HepG2 (cell line): Measurements from ENCODE around the gene APEX1. TPM values are rescaled to one million over a fixed set of nuclear protein-coding genes. Genes with fewer than 3 reads are reported as not detected.
A peak's percentile ranks its signal among the peaks of the same experiment; 100 is the strongest.

Experiments used
- FLYWCH1 ChIP-seq: sonication (generic); formaldehyde crosslinking; IDR thresholded peaks from 2 replicates; pipeline ENCODE4 v1.8.1; 2023; ENCODE audit warnings: mild to moderate bottlenecking, missing genetic modification reagents
- FOXK2 ChIP-seq: fragments of 450-650 bp; IDR thresholded peaks from 2 replicates; pipeline ENCODE4 v1.6.1; 2016
- GPN1 ChIP-seq: sonication (generic); formaldehyde crosslinking; IDR thresholded peaks from 2 replicates; pipeline ENCODE4 v1.5.1; 2020; ENCODE audit warnings: missing genetic modification reagents, borderline replicate concordance
- KLF9 ChIP-seq: IDR thresholded peaks from 2 replicates; pipeline ENCODE4 v1.6.1; 2016; ENCODE audit warnings: low read depth
- MAZ ChIP-seq, 2 experiments: sonication (generic) in 1 of 2; formaldehyde crosslinking in 1 of 2; IDR thresholded peaks; 2 replicates each; pipeline versions ENCODE4 v1.5.0 to v1.6.1; 2012 to 2020; ENCODE audit warnings: low read depth in 2 of 2, mild to moderate bottlenecking in 2 of 2, borderline replicate concordance in 1 of 2, improper control_type of control experiment in 1 of 2, low read length in 1 of 2, missing genetic modification reagents in 1 of 2, moderate library complexity in 1 of 2
- MEF2D ChIP-seq: sonication (generic); formaldehyde crosslinking; IDR thresholded peaks from 2 replicates; pipeline ENCODE4 v1.5.1; 2020; ENCODE audit warnings: mild to moderate bottlenecking, missing genetic modification reagents
- NFIB ChIP-seq: sonication (generic); formaldehyde crosslinking; IDR thresholded peaks from 2 replicates; pipeline ENCODE4 v1.9.0; 2021; ENCODE audit warnings: missing genetic modification reagents, mild to moderate bottlenecking, borderline replicate concordance
- SRSF9 ChIP-seq: fragments of 200-400 bp; formaldehyde crosslinking; IDR thresholded peaks from 2 replicates; pipeline ENCODE4 v1.6.1; 2018; ENCODE audit warnings: borderline replicate concordance, mild to moderate bottlenecking, low read depth, low read length; ENCODE audit not compliant: insufficient read depth, poor library complexity, severe bottlenecking
- ZMAT3 ChIP-seq: sonication (generic); formaldehyde crosslinking; conservative IDR thresholded peaks from 2 replicates; pipeline ENCODE4 v1.7.0; 2021; ENCODE audit warnings: missing genetic modification reagents
- ZNF121 ChIP-seq: sonication (generic); formaldehyde crosslinking; IDR thresholded peaks from 2 replicates; pipeline ENCODE4 v1.5.0; 2020; ENCODE audit warnings: mild to moderate bottlenecking, missing genetic modification reagents
- ZNF382 ChIP-seq: sonication (generic); formaldehyde crosslinking; IDR thresholded peaks from 2 replicates; pipeline ENCODE4 v1.5.0; 2020; ENCODE audit warnings: missing genetic modification reagents, mild to moderate bottlenecking, borderline replicate concordance
- ZNF496 ChIP-seq: sonication (generic); formaldehyde crosslinking; IDR thresholded peaks from 2 replicates; pipeline ENCODE4 v1.8.1; 2023; ENCODE audit warnings: mild to moderate bottlenecking, moderate library complexity, missing genetic modification reagents; ENCODE audit not compliant: insufficient replicate concordance
- ZNF605 ChIP-seq: sonication (generic); formaldehyde crosslinking; IDR thresholded peaks from 2 replicates; pipeline ENCODE4 v1.8.0; 2022; ENCODE audit warnings: mild to moderate bottlenecking, missing genetic modification reagents
- ZNF607 ChIP-seq: sonication (generic); formaldehyde crosslinking; IDR thresholded peaks from 2 replicates; pipeline ENCODE4 v1.5.1; 2020; ENCODE audit warnings: missing genetic modification reagents, mild to moderate bottlenecking, borderline replicate concordance
- ZNF652 ChIP-seq: IDR thresholded peaks from 2 replicates; pipeline ENCODE4 v1.6.1; 2016; ENCODE audit warnings: low read depth, borderline replicate concordance
- polyA plus RNA-seq, 8 experiments: library from polyadenylated mRNA; depleted of rRNA in 3 of 8; stranded (reverse) in 7 of 8; unstranded in 1 of 8; fragments of >200 nt; fragmentation: Illumina TruSeq in 4 of 8; extraction: Trizol in 4 of 8; gene quantifications; 2 replicates each; pipeline versions ENCODE4 v1.2.1 to v1.2.3, GENCODE V29; 2011 to 2016; ENCODE audit warnings: low read depth in 4 of 8, missing spikeins in 1 of 8, mixed read lengths in 1 of 8; ENCODE audit not compliant: insufficient read depth in 1 of 8
- total RNA-seq, 5 experiments: library from RNA; depleted of rRNA; stranded (reverse); fragments of >200 nt; fragmentation: Illumina TruSeq; extraction: Trizol; gene quantifications; 2 replicates each; pipeline ENCODE4 v1.2.3, GENCODE V29; 2016; ENCODE audit warnings: low read depth in 1 of 5
- TF ChIP-seq, protein P1 (sequence below): sonication (generic); formaldehyde crosslinking; IDR thresholded peaks from 2 replicates; pipeline ENCODE4 v1.8.1; 2023; ENCODE audit warnings: mild to moderate bottlenecking, missing genetic modification reagents
- TF ChIP-seq, protein P2 (sequence below): sonication (generic); formaldehyde crosslinking; IDR thresholded peaks from 2 replicates; pipeline ENCODE4 v1.5.0; 2020; ENCODE audit warnings: missing genetic modification reagents, mild to moderate bottlenecking, borderline replicate concordance
- TF ChIP-seq, protein P3 (sequence below): sonication (generic); formaldehyde crosslinking; IDR thresholded peaks from 2 replicates; pipeline ENCODE4 v1.5.1; 2020; ENCODE audit warnings: missing genetic modification reagents, mild to moderate bottlenecking, borderline replicate concordance
- TF ChIP-seq, protein P4 (sequence below): sonication (generic); formaldehyde crosslinking; IDR thresholded peaks from 2 replicates; pipeline ENCODE4 v1.8.0; 2022; ENCODE audit warnings: mild to moderate bottlenecking, missing genetic modification reagents; ENCODE audit not compliant: insufficient replicate concordance
- TF ChIP-seq, protein P5 (sequence below): sonication (generic); formaldehyde crosslinking; IDR thresholded peaks from 2 replicates; pipeline ENCODE4 v1.8.1; 2023; ENCODE audit warnings: mild to moderate bottlenecking, missing genetic modification reagents, borderline replicate concordance

APEX1 gene
- total and polyA plus RNA-seq, 2 of the 13 experiments (the other 11 are each of a cell fraction or from before 2014, with no cell fraction given): 171 to 405 TPM

DNA sequence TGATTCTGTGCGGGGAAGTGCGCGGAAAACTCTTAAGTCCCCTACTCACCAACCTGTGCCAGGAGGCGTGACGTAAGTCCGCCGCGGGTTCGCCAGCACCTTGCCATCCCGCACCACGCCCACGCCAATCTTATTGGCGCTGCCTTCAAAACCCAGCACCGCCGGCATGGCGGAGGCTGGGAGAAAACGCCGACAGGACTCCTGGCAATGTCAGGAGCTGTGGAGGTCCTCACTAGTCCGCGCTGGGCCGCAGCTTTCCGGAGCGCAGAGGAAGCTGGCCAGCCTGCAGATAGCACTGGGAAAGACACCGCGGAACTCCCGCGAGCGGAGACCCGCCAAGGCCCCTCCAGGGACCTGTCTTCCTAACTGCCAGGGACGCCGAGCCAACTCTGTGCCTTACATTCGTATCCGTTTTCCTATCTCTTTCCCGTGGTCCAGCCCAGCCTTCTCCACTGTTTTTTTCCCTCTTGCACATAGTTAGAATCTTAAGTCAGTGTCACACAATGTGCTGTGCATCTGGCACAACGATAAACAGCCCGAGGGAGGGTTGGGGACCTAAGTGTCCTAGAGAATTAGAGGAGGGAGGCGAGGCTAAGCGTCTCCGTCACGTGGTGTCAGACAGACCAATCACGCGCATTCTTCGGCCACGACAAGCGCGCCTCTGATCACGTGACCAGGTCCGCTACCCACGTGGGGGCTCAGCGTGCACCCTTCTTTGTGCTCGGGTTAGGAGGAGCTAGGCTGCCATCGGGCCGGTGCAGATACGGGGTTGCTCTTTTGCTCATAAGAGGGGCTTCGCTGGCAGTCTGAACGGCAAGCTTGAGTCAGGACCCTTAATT, at the start of gene APEX1, which contains the start of gene OSGEP (continued):
- TF ChIP-seq KLF9 (CRISPR knock-in tag) (peak; percentile 64), FOXK2 (peak; percentile 85), GPN1 (CRISPR knock-in tag) (peak; percentile 33; the same call in 1 of the 2 replicates), ZMAT3 (peak; percentile 52), ZNF382 (CRISPR knock-in tag) (no peak), ZNF496 (CRISPR knock-in tag) (no peak), NFIB (CRISPR knock-in tag) (no peak), SRSF9 (no peak), FLYWCH1 (CRISPR knock-in tag) (no peak), ZNF652 (peak; percentile 51; the same call in 1 of the 2 replicates), ZNF121 (CRISPR knock-in tag) (no peak), ZNF607 (CRISPR knock-in tag) (peak; percentile 76; the same call in 1 of the 2 replicates), MEF2D (CRISPR knock-in tag) (peak; percentile 59; the same call in 1 of the 2 replicates), ZNF605 (CRISPR knock-in tag) (peak; percentile 97), MAZ (IDR thresholded peaks at IDR 0.05; ENCODE audit: borderline replicate concordance, low read depth, low read length) (0 out of 2 replicates have a peak, but pooled peaks have one; percentile 40), MAZ (CRISPR knock-in tag; IDR thresholded peaks at IDR 0.05; ENCODE audit: low read depth) (peak; percentile 84; the same call in 1 of the 2 replicates)
- TF ChIP-seq, protein P1, sequence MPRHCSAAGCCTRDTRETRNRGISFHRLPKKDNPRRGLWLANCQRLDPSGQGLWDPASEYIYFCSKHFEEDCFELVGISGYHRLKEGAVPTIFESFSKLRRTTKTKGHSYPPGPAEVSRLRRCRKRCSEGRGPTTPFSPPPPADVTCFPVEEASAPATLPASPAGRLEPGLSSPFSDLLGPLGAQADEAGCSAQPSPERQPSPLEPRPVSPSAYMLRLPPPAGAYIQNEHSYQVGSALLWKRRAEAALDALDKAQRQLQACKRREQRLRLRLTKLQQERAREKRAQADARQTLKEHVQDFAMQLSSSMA (CRISPR knock-in tag): peak; percentile 46; the same call in 1 of the 2 replicates
- TF ChIP-seq, protein P2, sequence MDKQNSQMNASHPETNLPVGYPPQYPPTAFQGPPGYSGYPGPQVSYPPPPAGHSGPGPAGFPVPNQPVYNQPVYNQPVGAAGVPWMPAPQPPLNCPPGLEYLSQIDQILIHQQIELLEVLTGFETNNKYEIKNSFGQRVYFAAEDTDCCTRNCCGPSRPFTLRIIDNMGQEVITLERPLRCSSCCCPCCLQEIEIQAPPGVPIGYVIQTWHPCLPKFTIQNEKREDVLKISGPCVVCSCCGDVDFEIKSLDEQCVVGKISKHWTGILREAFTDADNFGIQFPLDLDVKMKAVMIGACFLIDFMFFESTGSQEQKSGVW (CRISPR knock-in tag): no peak
- TF ChIP-seq, protein P3, sequence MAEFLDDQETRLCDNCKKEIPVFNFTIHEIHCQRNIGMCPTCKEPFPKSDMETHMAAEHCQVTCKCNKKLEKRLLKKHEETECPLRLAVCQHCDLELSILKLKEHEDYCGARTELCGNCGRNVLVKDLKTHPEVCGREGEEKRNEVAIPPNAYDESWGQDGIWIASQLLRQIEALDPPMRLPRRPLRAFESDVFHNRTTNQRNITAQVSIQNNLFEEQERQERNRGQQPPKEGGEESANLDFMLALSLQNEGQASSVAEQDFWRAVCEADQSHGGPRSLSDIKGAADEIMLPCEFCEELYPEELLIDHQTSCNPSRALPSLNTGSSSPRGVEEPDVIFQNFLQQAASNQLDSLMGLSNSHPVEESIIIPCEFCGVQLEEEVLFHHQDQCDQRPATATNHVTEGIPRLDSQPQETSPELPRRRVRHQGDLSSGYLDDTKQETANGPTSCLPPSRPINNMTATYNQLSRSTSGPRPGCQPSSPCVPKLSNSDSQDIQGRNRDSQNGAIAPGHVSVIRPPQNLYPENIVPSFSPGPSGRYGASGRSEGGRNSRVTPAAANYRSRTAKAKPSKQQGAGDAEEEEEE (CRISPR knock-in tag): 0 out of 2 replicates have a peak, but pooled peaks have one; percentile 59
- TF ChIP-seq, protein P4, sequence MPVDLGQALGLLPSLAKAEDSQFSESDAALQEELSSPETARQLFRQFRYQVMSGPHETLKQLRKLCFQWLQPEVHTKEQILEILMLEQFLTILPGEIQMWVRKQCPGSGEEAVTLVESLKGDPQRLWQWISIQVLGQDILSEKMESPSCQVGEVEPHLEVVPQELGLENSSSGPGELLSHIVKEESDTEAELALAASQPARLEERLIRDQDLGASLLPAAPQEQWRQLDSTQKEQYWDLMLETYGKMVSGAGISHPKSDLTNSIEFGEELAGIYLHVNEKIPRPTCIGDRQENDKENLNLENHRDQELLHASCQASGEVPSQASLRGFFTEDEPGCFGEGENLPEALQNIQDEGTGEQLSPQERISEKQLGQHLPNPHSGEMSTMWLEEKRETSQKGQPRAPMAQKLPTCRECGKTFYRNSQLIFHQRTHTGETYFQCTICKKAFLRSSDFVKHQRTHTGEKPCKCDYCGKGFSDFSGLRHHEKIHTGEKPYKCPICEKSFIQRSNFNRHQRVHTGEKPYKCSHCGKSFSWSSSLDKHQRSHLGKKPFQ: peak; percentile 68
- TF ChIP-seq, protein P5, sequence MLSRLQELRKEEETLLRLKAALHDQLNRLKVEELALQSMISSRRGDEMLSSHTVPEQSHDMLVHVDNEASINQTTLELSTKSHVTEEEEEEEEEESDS (CRISPR knock-in tag): peak; percentile 82; the same call in 1 of the 2 replicates
